IMR-90 (cell line): ENCODE data around the gene EFCAB8. TPM values are rescaled to one million over a fixed set of nuclear protein-coding genes. Genes with fewer than 3 reads are reported as not detected.

Experiments
- ATAC-seq: fragments of 200-7000 bp; cut with Tn5 transposase; 2 replicates; pipeline ENCODE4 v1.9.1; 2020; ENCODE audit warnings: low read depth, mild to moderate bottlenecking, moderate library complexity
- BruUV-seq: library from RNA; stranded (reverse); fragments of 400-500 nt; replicated peaks from 2 replicates; lab custom pipeline; 2021; lab: Mats Ljungman, UMichigan
- CTCF ChIA-PET: fragments of 300-600 bp; formaldehyde crosslinking; extraction: SDS; loops from one replicate; lab custom pipeline; 2021; ENCODE audit warnings: antibody characterized with exemption; lab: Yijun Ruan, JAX
- POLR2A ChIA-PET: fragments of 300-600 bp; sonication (Branson Sonifier 250); formaldehyde crosslinking; loops from one replicate; lab custom pipeline; 2022; ENCODE audit warnings: antibody characterized with exemption; ENCODE audit not compliant: unreplicated experiment; lab: Charles Lee
- DNase-seq: peaks from one replicate; pipeline ENCODE4 v3.0.0; 2013
- H2AFZ ChIP-seq: replicated peaks from 2 replicates; pipeline ENCODE3; 2013; ENCODE audit warnings: low read length, mild to moderate bottlenecking; ENCODE audit not compliant: poor library complexity
- H2AK5ac ChIP-seq: 2 replicates; pipeline ENCODE4 v1.6.1; 2013; ENCODE audit warnings: low read depth, low read length, inconsistent platforms
- H2AK9ac ChIP-seq: replicated peaks from 2 replicates; pipeline ENCODE3; 2013; ENCODE audit warnings: mild to moderate bottlenecking, low read depth, low read length, moderate library complexity; ENCODE audit not compliant: poor library complexity
- H2BK120ac ChIP-seq: 2 replicates; pipeline ENCODE4 v1.6.1; 2013; ENCODE audit warnings: low read depth, low read length, inconsistent platforms
- H2BK15ac ChIP-seq: 3 replicates; pipeline ENCODE4 v1.6.1; 2013; ENCODE audit warnings: low read depth, low read length, inconsistent platforms
- H2BK20ac ChIP-seq: 2 replicates; pipeline ENCODE4 v1.6.1; 2013; ENCODE audit warnings: low read depth, mild to moderate bottlenecking, inconsistent platforms, low read length, moderate library complexity
- H2BK5ac ChIP-seq: 2 replicates; pipeline ENCODE4 v1.6.1; 2013; ENCODE audit warnings: mild to moderate bottlenecking, low read depth, low read length, inconsistent platforms; ENCODE audit not compliant: poor library complexity, severe bottlenecking
- H3K14ac ChIP-seq: replicated peaks from 2 replicates; pipeline ENCODE4 v1.6.1; 2013; ENCODE audit warnings: low read depth, low read length, inconsistent platforms
- H3K18ac ChIP-seq: 2 replicates; pipeline ENCODE4 v1.6.1; 2013; ENCODE audit warnings: low read depth, low read length, control low read depth
- H3K23ac ChIP-seq: 2 replicates; pipeline ENCODE4 v1.6.1; 2013; ENCODE audit warnings: low read depth, low read length, inconsistent platforms
- H3K27ac ChIP-seq: 2 replicates; pipeline ENCODE4 v1.5.1; 2013; ENCODE audit warnings: mild to moderate bottlenecking, control low read depth, low read length; ENCODE audit not compliant: insufficient read depth
- H3K27me3 ChIP-seq: 2 replicates; pipeline ENCODE4 v1.6.1; 2013; ENCODE audit warnings: low read length; ENCODE audit not compliant: control insufficient read depth, insufficient read depth
- H3K36me3 ChIP-seq: 2 replicates; pipeline ENCODE4 v1.6.1; 2013; ENCODE audit warnings: low read length, mixed read lengths; ENCODE audit not compliant: control insufficient read depth, insufficient read depth
- H3K4ac ChIP-seq: 2 replicates; pipeline ENCODE4 v1.6.1; 2013; ENCODE audit warnings: low read depth, low read length, inconsistent platforms
- H3K4me1 ChIP-seq: 2 replicates; pipeline ENCODE4 v1.6.1; 2013; ENCODE audit warnings: low read length, mixed read lengths; ENCODE audit not compliant: control insufficient read depth, insufficient read depth
- H3K4me2 ChIP-seq: 2 replicates; pipeline ENCODE4 v1.6.1; 2013; ENCODE audit warnings: low read depth, mild to moderate bottlenecking, control low read depth, low read length, moderate library complexity
- H3K4me3 ChIP-seq: 2 replicates; pipeline ENCODE4 v1.5.1; 2013; ENCODE audit warnings: low read depth, mild to moderate bottlenecking, control low read depth, low read length, moderate library complexity; ENCODE audit not compliant: insufficient read depth
- H3K56ac ChIP-seq: 2 replicates; pipeline ENCODE4 v1.6.1; 2013; ENCODE audit warnings: low read length, inconsistent platforms; ENCODE audit not compliant: insufficient read depth; ENCODE audit errors: extremely low read depth
- H3K79me1 ChIP-seq, 2 experiments: 2 replicates each; pipeline ENCODE4 v1.6.1; 2013; ENCODE audit warnings: low read length in 2 of 2, inconsistent platforms in 1 of 2, low read depth in 1 of 2
- H3K9ac ChIP-seq: 2 replicates; pipeline ENCODE4 v1.6.1; 2013; ENCODE audit warnings: low read depth, low read length, control low read depth
- H3K9me1 ChIP-seq: 2 replicates; pipeline ENCODE4 v1.6.1; 2013; ENCODE audit warnings: low read length, inconsistent platforms; ENCODE audit not compliant: insufficient read depth
- H3K9me3 ChIP-seq: 2 replicates; pipeline ENCODE4 v1.6.1; 2013; ENCODE audit warnings: low read length; ENCODE audit not compliant: control insufficient read depth, insufficient read depth
- H4K20me1 ChIP-seq: 2 replicates; pipeline ENCODE4 v1.6.1; 2013; ENCODE audit warnings: low read length, inconsistent platforms; ENCODE audit not compliant: insufficient read depth
- H4K5ac ChIP-seq: 2 replicates; pipeline ENCODE4 v1.6.1; 2013; ENCODE audit warnings: mild to moderate bottlenecking, low read depth, low read length, control low read depth
- H4K8ac ChIP-seq, 2 experiments: 2 replicates each; pipeline ENCODE4 v1.6.1; 2013; ENCODE audit warnings: low read depth in 2 of 2, low read length in 2 of 2, control low read depth in 1 of 2, inconsistent platforms in 1 of 2
- H4K91ac ChIP-seq: 2 replicates; pipeline ENCODE4 v1.6.1; 2013; ENCODE audit warnings: low read depth, low read length, inconsistent platforms; ENCODE audit not compliant: insufficient read depth
- BHLHE40 ChIP-seq: fragments of 150-350 bp; IDR thresholded peaks from 2 replicates; pipeline ENCODE4 v1.6.1; 2016; ENCODE audit warnings: mild to moderate bottlenecking, low read depth, low read length
- CEBPB ChIP-seq: IDR thresholded peaks from 2 replicates; pipeline ENCODE4 v1.6.1; 2012; ENCODE audit warnings: low read depth, low read length, improper control_type of control experiment
- CHD1 ChIP-seq: IDR thresholded peaks from 2 replicates; pipeline ENCODE4 v1.6.1; 2012; ENCODE audit warnings: low read depth, low read length, improper control_type of control experiment
- FOS ChIP-seq: fragments of 150-350 bp; IDR thresholded peaks from 2 replicates; pipeline ENCODE4 v1.6.1; 2016; ENCODE audit warnings: low read depth, low read length
- MAFK ChIP-seq: IDR thresholded peaks from 2 replicates; pipeline ENCODE4 v1.6.1; 2012; ENCODE audit warnings: low read depth, low read length, improper control_type of control experiment
- MAZ ChIP-seq: IDR thresholded peaks from 2 replicates; pipeline ENCODE4 v1.6.1; 2012; ENCODE audit warnings: low read depth, mild to moderate bottlenecking, low read length, improper control_type of control experiment, moderate library complexity, borderline replicate concordance
- MXI1 ChIP-seq: IDR thresholded peaks from 2 replicates; pipeline ENCODE4 v1.6.1; 2012; ENCODE audit warnings: low read depth, mild to moderate bottlenecking, low read length, moderate library complexity, borderline replicate concordance
- NFE2L2 ChIP-seq: fragments of 150-350 bp; IDR thresholded peaks from 2 replicates; pipeline ENCODE4 v1.6.1; 2016; ENCODE audit warnings: low read depth, mild to moderate bottlenecking, low read length
- POLR2A ChIP-seq: IDR thresholded peaks from 2 replicates; pipeline ENCODE4 v1.6.1; 2012; ENCODE audit warnings: mild to moderate bottlenecking, low read depth, low read length
- RAD21 ChIP-seq: IDR thresholded peaks from 2 replicates; pipeline ENCODE4 v1.6.1; 2012; ENCODE audit warnings: low read length, improper control_type of control experiment
- RCOR1 ChIP-seq: IDR thresholded peaks from 2 replicates; pipeline ENCODE4 v1.6.1; 2012; ENCODE audit warnings: mild to moderate bottlenecking, low read length, improper control_type of control experiment; ENCODE audit not compliant: insufficient replicate concordance
- RFX5 ChIP-seq: IDR thresholded peaks from 2 replicates; pipeline ENCODE4 v1.8.0; 2012; ENCODE audit warnings: low read depth, mild to moderate bottlenecking, low read length, moderate library complexity
- SMC3 ChIP-seq: fragments of 150-350 bp; IDR thresholded peaks from 2 replicates; pipeline ENCODE4 v1.6.1; 2016; ENCODE audit warnings: low read depth, mild to moderate bottlenecking, antibody characterized with exemption, low read length, moderate library complexity
- WGBS, 2 experiments: methylation state at CpG; one replicate each; pipeline versions ENCODE4 v1.1.5 to v1.1.7; 2013; ENCODE audit warnings: missing lambda C conversion rate in 2 of 2; ENCODE audit not compliant: insufficient read length in 1 of 2; ENCODE audit errors: extremely low coverage in 2 of 2; 5-methylcytosine and 5-hydroxymethylcytosine counted together
- dilution Hi-C: fragments of 300-500 bp; cut with HindIII; formaldehyde crosslinking; loops from one replicate; pipeline ENCODE4 v1.14.3; 2018; ENCODE audit warnings: low sequenced_read_pairs; ENCODE audit not compliant: unreplicated experiment
- in situ Hi-C: fragments of 300-500 bp; cut with MboI; formaldehyde crosslinking; loops from 3 replicates; pipeline ENCODE4 v1.14.3; 2019; ENCODE audit warnings: low sequenced_read_pairs, inconsistent platforms, mixed read lengths
- intact Hi-C: fragments of 100-400 bp; cut with micrococcal nuclease; formaldehyde crosslinking; loops from 2 replicates; pipeline ENCODE4 v1.10.0; 2022
- polyA plus RNA-seq, 3 experiments: library from polyadenylated mRNA; depleted of rRNA; stranded (reverse); fragments of >200 nt; gene quantifications; 2 replicates each; pipeline ENCODE4 v1.2.3, GENCODE V29; 2012; ENCODE audit warnings: low replicate concordance in 1 of 3
- total RNA-seq: library from RNA; depleted of rRNA; stranded (reverse); fragments of >200 nt; gene quantifications from 2 replicates; pipeline ENCODE4 v1.2.3, GENCODE V29; 2012
- TF ChIP-seq, protein P1 (sequence below): fragments of 150-350 bp; IDR thresholded peaks from 2 replicates; pipeline ENCODE4 v1.6.1; 2016; ENCODE audit warnings: low read depth, mild to moderate bottlenecking, low read length, moderate library complexity, borderline replicate concordance
- TF ChIP-seq, protein P2 (sequence below): conservative IDR thresholded peaks from 2 replicates; pipeline ENCODE4 v1.5.1; 2012; ENCODE audit warnings: mild to moderate bottlenecking, low read depth, low read length, improper control_type of control experiment
- TF ChIP-seq, protein P3 (sequence below): fragments of 150-350 bp; IDR thresholded peaks from 2 replicates; pipeline ENCODE4 v1.6.1; 2017; ENCODE audit warnings: mild to moderate bottlenecking, antibody characterized with exemption, low read length, low read depth

Gene EFCAB8
- total and polyA plus RNA-seq, 2 of the 4 experiments (the other 2 are of a cell fraction), result not detected

DNA sequence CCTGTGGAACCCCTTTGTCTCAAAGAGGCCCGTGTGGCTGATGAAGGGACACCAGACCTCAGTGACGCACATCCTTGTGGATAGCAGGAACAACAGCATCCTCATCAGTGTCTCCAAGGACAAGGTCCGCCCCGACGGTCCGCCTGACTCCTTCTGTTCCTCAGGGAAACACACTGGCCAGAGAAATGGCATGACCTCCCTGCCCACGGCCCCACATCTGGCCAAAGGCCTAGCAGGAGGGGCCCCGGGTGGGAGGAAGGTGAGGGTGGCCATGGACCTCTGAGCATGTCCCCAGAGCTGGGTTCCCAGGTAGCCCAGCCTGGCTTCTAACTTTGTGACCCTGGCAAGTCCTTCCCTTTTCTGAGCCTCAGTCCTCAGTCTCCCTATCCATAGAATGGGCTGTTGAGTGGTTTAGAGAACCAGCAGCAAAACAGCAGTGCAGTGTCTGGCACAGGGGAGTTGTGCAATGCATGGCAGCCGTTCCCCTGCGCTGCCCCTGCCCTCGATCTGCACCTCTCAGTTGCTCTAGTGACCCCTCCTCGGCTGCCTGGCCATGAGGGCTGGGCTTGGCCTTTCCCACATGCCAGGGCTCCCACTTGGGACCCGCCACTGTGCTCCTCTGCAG, 48.3 kb downstream of the EFCAB8 start:
- in situ Hi-C loops, result no loop called here
- CTCF ChIA-PET, result no interaction called here
- H2AFZ ChIP-seq, result no peak overlapping the region

More for the DNA sequence above, 48.3 kb downstream of the EFCAB8 start:
- dilution Hi-C loops (no loop called here), intact Hi-C loops (no loop called here)
- no peak overlapping the region for H3K9ac ChIP-seq
- no peak overlapping the region for H4K8ac ChIP-seq
- no peak overlapping the region for H3K4me3 ChIP-seq
- H4K91ac ChIP-seq, result no peak overlapping the region
- H3K27ac ChIP-seq, result no peak overlapping the region
- H3K4ac ChIP-seq, result no peak overlapping the region
- no peak overlapping the region for H4K5ac ChIP-seq
- no peak overlapping the region for H2AK5ac ChIP-seq
- H3K9me1 ChIP-seq, result no peaks in the 10 kb centered on the region
- no peak overlapping the region for H2AK9ac ChIP-seq
- no peak for DNase-seq
- no peak for ATAC-seq
- no peak overlapping the region for H2BK5ac ChIP-seq
- peaks cover 10% of the 10 kb centered on the region; the same call in 1 of the 2 replicates for H3K27me3 ChIP-seq
- no peak overlapping the region for H2BK15ac ChIP-seq
- H2BK20ac ChIP-seq, result no peak overlapping the region
- H3K4me1 ChIP-seq, result no peaks in the 10 kb centered on the region
- no peaks in the 10 kb centered on the region for H3K9me3 ChIP-seq
- no peak overlapping the region for H3K4me2 ChIP-seq
- no peak overlapping the region for H3K56ac ChIP-seq
- H2BK120ac ChIP-seq, result no peak overlapping the region
- H3K18ac ChIP-seq, result no peak overlapping the region
- no peaks in the 10 kb centered on the region for H3K36me3 ChIP-seq
- H3K79me1 ChIP-seq, result no peaks in the 10 kb centered on the region
- TF ChIP-seq MAZ (no peak), MAFK (no peak), RAD21 (no peak), POLR2A (no peak), BHLHE40 (no peak), SMC3 (no peak), RFX5 (no peak), CHD1 (no peak), NFE2L2 (no peak), MXI1 (no peak), CEBPB (no peak), FOS (no peak), RCOR1 (no peak)
- TF ChIP-seq, protein P1, sequence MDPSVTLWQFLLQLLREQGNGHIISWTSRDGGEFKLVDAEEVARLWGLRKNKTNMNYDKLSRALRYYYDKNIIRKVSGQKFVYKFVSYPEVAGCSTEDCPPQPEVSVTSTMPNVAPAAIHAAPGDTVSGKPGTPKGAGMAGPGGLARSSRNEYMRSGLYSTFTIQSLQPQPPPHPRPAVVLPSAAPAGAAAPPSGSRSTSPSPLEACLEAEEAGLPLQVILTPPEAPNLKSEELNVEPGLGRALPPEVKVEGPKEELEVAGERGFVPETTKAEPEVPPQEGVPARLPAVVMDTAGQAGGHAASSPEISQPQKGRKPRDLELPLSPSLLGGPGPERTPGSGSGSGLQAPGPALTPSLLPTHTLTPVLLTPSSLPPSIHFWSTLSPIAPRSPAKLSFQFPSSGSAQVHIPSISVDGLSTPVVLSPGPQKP, result no peak
- TF ChIP-seq, protein P2, sequence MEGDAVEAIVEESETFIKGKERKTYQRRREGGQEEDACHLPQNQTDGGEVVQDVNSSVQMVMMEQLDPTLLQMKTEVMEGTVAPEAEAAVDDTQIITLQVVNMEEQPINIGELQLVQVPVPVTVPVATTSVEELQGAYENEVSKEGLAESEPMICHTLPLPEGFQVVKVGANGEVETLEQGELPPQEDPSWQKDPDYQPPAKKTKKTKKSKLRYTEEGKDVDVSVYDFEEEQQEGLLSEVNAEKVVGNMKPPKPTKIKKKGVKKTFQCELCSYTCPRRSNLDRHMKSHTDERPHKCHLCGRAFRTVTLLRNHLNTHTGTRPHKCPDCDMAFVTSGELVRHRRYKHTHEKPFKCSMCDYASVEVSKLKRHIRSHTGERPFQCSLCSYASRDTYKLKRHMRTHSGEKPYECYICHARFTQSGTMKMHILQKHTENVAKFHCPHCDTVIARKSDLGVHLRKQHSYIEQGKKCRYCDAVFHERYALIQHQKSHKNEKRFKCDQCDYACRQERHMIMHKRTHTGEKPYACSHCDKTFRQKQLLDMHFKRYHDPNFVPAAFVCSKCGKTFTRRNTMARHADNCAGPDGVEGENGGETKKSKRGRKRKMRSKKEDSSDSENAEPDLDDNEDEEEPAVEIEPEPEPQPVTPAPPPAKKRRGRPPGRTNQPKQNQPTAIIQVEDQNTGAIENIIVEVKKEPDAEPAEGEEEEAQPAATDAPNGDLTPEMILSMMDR, result no peak
- TF ChIP-seq, protein P3, sequence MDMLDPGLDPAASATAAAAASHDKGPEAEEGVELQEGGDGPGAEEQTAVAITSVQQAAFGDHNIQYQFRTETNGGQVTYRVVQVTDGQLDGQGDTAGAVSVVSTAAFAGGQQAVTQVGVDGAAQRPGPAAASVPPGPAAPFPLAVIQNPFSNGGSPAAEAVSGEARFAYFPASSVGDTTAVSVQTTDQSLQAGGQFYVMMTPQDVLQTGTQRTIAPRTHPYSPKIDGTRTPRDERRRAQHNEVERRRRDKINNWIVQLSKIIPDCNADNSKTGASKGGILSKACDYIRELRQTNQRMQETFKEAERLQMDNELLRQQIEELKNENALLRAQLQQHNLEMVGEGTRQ, result no peak
- POLR2A ChIA-PET, result no interaction called here
- WGBS, 2 experiments, result 34% methylated on average over 5 of the region's 13 CpGs; no CpG with 5 or more reads in 1 of the 2 experiments
- no TSS peak for BruUV-seq
- H4K20me1 ChIP-seq, result no peaks in the 10 kb centered on the region
- no peak overlapping the region for H3K14ac ChIP-seq
- no peak overlapping the region for H3K23ac ChIP-seq
